Activated CD4-positive, alpha-beta T cell treated with anti-CD3 and anti-CD28 coated beads, Interleukin-2, amount 50 U/mL, for 4 hours (primary cell): ENCODE results near the gene HAUS6.
"Not testable (repeated sequence)": the region's sequence is repeated elsewhere in the genome, so short reads cannot be mapped to it uniquely, and the experiment has no call there.

ENCODE experiments used
- DNase-seq, 2 experiments: peaks; one replicate each; pipeline ENCODE4 v3.0.0-alpha.2; 2020

Gene HAUS6

DNA sequence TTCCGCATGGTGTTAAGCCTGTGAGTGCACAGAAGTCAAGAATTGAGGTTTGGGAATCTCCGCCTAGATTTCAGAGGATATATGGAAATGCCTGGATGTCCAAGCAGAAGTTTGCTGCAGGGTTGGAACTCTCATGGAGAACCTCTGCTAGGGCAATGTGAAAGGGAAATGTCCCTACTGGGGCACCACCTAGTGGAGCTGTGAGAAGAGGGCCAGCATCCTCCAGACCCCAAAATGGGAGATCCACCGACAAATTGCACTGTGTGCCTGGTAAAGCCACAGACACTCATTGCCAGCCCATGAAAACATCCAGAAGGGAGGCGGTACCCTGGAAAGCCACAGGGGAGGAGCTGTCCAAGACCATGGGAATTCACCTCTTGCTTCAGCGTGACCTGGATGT is 66.1 kb downstream of the HAUS6 start:
- DNase-seq, result no peak

DNA sequence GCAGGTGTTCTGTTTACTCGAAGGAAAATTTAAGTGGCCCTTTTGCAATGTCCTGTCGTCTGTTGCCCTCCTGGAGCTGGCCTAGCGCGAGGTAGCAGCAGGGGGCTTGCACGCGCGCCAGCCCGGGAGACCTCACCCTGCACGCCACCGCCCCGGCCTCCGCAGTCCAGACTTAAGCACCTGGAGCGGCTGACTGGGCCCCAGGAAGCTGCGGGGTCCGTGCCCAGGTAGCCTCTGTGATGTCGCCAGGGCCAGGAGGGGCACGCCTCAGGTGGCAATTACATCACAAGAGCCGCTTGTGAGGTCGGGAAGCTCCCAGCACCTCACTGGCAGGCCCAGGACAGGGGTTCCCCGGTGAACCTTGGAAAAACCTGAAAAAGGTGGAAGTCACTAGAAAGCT is 69.7 kb downstream of the HAUS6 start, which contains the start of gene SAXO1:
TSS of gene SAXO1 (minus strand) at position 195 of the 400 bp plus-strand sequence. CDS start 301 bp downstream, outside the sequence.
- DNase-seq, result no peak

DNA sequence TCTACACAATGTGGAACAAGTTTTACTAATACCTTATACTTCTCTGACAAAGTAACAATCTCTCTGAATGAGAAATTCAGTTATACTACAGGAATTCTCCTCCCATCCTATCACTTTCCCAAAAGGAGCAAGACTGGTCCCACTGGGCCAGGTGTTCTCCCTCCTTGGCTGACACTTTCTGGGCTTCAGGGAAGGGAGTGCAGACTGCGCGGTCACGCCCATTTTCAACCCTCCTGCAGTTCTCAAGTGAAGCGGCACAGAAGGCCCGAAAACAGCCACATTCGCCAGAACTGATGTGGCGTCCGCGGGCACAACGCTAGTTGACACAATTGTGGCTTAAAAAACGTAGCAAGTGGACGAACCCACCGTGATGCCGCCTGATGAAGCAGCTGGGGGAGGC is 70.3 kb downstream of the HAUS6 start:
- no peak for DNase-seq

DNA sequence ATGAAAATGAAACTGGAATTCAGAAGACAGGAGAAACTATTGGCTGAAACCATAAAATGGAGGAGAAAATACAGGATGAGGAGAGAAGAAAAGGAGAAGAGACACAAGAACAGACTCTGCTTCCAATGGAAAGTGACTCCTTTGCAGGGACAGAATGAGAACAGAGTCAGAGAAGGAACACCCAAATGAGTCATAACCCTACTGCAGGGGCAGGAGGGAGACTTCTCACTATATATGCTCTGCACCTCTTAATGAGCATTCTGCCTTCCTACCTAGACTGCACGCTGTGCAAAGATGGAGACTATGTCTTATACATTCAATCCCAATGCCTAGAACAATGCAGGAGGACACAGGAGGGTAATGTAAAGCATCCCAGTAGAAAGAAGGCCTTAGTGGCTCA is 71.8 kb downstream of the HAUS6 start:
- no peak for DNase-seq

DNA sequence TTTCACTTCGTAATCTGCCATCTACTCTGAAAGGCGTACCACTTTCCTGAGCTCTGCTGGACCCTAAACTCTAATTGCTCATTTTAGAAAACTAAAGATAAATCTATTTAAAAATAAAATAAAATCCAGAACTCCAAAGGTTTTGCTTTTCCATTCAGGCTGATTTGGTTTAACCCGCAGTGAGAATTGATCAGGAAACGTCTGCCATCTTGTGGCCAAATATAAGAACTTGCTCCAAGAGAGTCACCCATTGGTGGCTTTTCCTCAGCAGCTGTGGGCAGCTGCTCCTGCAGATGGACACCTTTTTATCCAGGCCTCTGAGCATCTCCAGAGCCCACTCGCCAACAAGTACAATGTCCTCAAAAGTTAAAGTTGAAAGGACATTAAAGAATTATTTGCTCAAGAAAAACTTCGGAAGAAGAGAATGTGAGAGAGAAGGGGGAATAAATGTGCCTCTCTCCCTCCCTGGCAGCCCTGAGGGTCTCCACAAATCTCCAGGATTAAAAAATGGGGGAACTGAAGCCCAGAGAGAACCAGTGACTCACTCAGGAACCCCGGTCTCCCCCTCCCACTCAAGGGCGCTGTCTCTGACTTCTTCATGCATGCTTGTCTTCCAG is 73.8 kb downstream of the HAUS6 start:
- DNase-seq, result no peak

DNA sequence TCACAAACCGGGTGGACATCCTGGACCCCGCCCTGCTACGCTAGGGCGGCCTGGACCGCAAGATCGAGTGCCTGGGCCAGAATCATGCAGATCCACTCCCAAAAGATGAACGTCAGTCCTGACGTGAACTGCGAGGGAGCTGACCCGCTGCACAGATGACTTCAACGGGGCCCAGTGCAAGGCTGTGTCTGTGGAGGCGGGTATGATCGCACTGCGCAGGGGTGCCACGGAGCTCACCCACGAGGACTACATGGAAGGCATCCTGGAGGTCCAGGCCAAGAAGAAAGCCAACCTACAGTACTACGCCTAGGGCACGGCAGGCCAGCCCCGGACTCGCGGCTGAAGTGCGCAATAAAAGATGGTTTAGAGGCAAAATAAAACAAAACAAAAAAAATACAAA is 74.9 kb downstream of the HAUS6 start:
- DNase-seq, result no peak

DNA sequence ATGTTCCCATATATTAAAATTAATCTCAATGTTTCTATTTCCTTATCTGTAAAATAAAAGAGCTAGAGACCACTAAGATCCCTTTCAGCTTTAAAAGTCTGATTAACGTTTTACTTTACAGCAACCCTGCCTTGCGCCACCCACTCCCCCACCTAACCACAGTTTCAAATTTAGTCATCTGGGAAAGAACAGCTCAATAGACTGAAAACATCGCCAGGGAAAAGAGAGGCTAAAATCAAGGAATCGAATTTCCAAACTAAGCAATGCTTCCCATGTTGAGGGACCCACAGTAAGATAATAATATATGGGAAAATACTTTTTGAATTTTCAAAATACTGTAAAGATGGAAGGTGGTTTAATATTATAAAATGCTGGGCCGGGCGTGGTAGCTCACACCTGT is 76.3 kb downstream of the HAUS6 start:
- DNase-seq, result no peak

DNA sequence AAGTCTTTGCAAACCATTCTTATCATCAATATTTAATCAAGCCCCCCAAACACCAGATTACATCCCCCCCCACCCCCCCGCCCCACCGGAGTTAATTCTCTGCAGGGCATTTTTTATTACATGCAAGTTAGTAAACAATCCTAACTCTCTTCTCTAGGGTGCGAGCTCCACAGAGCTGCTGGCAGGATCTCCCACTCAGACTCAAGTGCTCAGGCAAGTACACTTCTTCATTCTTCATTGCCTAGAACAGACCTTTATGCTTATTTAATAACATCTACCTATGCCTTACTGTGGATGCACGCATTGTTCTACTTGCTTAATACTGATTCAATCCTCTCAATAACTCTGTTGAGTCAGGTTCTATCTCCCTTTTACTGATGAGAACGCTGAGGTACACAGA is 79.6 kb downstream of the HAUS6 start:
- no peak for DNase-seq

DNA sequence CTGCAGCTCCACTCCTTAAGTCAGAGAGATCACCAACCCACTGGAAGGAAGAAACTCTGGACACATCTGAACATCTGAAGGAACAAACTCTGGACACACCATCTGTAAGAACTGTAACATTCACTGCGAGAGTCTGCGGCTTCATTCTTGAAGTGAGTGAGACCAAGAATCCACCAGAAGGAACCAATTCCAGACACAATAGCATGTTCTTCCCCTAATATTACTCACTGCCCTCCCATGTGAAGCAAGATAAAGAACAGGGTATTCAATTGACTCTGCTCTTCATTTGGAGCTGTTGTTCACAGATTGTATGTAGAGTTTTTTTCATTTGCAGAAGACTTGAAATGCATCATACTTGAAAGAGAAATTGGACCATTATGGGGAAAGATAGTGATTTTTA is 80.5 kb downstream of the HAUS6 start:
- no peak for DNase-seq

DNA sequence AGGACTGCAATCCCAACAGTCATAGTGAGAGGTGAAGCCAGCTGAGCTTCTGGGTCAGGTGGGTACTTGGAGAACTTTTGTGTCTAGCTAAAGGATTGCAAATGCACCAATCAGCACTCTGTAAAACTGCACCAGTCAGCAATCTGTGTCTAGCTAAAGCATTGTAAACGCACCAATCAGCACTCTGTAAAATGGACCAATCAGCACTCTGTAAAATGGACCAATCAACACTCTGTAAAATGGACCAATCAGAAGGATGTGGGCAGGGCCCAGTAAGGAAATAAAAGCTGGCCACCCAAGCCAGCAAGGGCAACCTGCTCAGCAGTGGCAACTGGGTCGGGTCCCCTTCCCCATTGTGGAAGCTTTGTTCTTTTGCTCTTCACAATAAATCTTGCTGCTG is 81.1 kb downstream of the HAUS6 start:
- DNase-seq, result not testable (repeated sequence)

DNA sequence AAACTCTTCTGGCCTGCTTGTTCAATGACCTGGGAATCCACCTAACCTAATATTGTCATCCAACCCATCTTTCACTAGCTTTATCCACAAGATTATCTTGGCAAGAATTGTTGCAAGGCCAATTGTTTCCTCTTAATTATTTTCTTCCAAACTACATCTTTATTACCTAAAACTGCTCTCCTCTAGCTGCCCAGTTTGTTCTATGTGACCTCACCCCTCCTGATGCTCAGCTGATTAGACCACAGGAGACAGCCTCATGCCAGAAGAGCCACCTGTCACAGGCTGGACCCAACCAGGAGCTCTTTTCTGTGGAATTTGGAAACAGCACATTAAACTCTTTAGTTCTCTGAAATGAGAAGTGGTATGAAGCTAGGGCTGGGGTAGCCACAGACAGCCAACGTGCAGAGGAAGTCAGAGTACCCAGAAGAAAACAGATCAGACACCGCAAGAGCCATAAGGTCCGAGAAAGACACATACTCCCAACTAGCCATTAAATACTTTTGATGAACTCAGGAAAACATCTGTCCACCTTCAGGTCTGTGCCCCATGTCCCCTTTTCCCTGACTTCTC is 81.7 kb downstream of the HAUS6 start:
- no peak for DNase-seq

DNA sequence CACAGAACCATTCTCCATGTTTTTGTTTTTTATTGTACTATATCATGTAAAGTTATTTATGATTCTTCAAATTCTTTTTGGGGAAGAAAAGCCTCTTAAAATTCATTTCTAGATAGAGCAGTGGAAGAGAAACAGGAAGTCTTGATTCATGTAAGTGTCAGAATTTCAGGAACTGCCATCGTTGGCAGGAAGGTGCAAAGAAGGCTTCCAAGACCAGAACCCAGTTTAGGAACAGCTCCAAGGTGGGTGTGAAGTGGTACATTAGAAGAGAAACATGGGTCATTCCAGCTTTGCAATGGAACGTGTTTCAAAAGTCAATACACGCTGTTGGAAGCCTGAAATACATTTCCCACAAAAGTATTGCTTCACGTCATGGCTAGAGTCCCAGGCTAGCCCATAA is 84.5 kb downstream of the HAUS6 start:
- no peak for DNase-seq

DNA sequence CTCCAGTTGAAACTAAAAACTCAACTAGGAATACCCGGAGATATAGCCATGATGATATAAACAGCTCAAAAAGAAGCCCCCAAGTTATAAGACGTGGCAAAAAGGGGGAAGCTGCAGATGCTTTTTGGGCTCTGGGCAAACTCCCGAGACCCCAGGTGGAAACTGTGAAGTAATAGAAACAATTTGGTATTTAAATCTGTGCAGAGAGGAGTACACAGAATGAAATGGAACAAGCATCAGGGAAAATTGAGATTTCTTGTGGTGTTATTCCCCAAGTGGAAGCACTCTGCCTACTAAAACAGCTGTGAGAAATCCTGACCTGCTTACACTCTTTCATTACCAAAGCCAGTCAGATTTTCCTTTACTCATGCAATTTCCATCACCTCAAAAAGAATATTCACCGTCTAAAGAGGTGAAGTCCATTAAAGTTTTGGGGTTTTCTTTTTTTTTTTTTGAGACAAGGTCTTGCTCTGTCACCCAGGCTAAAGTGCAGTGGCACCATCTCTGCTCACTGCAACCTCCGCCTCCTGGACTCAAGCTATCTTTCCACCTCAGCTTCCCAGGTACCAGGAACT is 93.2 kb downstream of the HAUS6 start:
- no peak for DNase-seq
